ENCODE measurements around the gene TRIO. TPM values are rescaled to one million over a fixed set of nuclear protein-coding genes. Genes with fewer than 3 reads are reported as not detected.
A peak's percentile ranks its signal among the peaks of the same experiment; 100 is the strongest.
"Not testable (repeated sequence)": the region's sequence is repeated elsewhere in the genome, so short reads cannot be mapped to it uniquely, and the experiment has no call there.

The TRIO gene
- polyA plus RNA-seq, 1 donor from 2014 or later = 8.5 TPM

- H3K36me3 Mint-ChIP-seq = peaks cover 6% of the 10 kb centered on the region
- H3K4me1 Mint-ChIP-seq = peaks cover 21 to 34% (median 25%) of the 10 kb centered on the region in 3 donors
- H3K9me3 Mint-ChIP-seq = no peaks in the 10 kb centered on the region
- peak overlapping the region in 2 of 3 donors; percentile 13 to 88 for H3K27ac Mint-ChIP-seq
- no peaks in the 10 kb centered on the region for H3K27me3 Mint-ChIP-seq
- H3K4me3 Mint-ChIP-seq = peak overlapping the region in 2 of 4 donors; percentile 84 to 85
These were observed 230.5 kb downstream of the TRIO start for GRCh38 chr5:14373685-14374084.

GRCh38 chr5:14374100-14374499, 231.0 kb downstream of the TRIO start:
- Mint-ChIP-seq H3K36me3 (peaks cover 6% of the 10 kb centered on the region), H3K4me1 (peaks cover 21 to 34% (median 25%) of the 10 kb centered on the region in 3 donors)

GRCh38 chr5:14376789-14377188, 233.6 kb downstream of the TRIO start:
- no peak overlapping the region for H3K4me3 Mint-ChIP-seq
- H3K27me3 Mint-ChIP-seq = no peaks in the 10 kb centered on the region
- H3K27ac Mint-ChIP-seq = peak overlapping the region in 1 of 3 donors; percentile 39
- peaks cover 28 to 43% (median 33%) of the 10 kb centered on the region in 3 donors for H3K4me1 Mint-ChIP-seq
- H3K9me3 Mint-ChIP-seq = peaks cover 0 to 1% (median 0%) of the 10 kb centered on the region in 3 donors
- H3K36me3 Mint-ChIP-seq = peaks cover 13% of the 10 kb centered on the region

More at GRCh38 chr5:14374100-14374499, 231.0 kb downstream of the TRIO start:
- Mint-ChIP-seq H3K4me3 (peak overlapping the region in 2 of 4 donors; percentile 84 to 85), H3K27ac (peak overlapping the region in 2 of 3 donors; percentile 20 to 88), H3K9me3 (no peaks in the 10 kb centered on the region), H3K27me3 (no peaks in the 10 kb centered on the region)

- peaks cover 13% of the 10 kb centered on the region for H3K36me3 Mint-ChIP-seq
- peaks cover 16 to 27% (median 20%) of the 10 kb centered on the region in 3 donors for H3K4me1 Mint-ChIP-seq
- H3K9me3 Mint-ChIP-seq = peaks cover 0 to 1% (median 0%) of the 10 kb centered on the region in 3 donors
- peak overlapping the region; percentile 34 to 95 (median 62) for H3K27ac Mint-ChIP-seq
- H3K4me3 Mint-ChIP-seq = peak overlapping the region in 3 of 4 donors; percentile 37 to 90 (median 78)
- no peaks in the 10 kb centered on the region for H3K27me3 Mint-ChIP-seq
These were observed 236.8 kb downstream of the TRIO start for GRCh38 chr5:14379739-14380497.

GRCh38 chr5:14380712-14381111, 237.6 kb downstream of the TRIO start:
- H3K36me3 Mint-ChIP-seq = peaks cover 13% of the 10 kb centered on the region
- peaks cover 0 to 1% (median 0%) of the 10 kb centered on the region in 3 donors for H3K9me3 Mint-ChIP-seq
- peaks cover 8 to 19% (median 12%) of the 10 kb centered on the region in 3 donors for H3K4me1 Mint-ChIP-seq
- H3K27me3 Mint-ChIP-seq = no peaks in the 10 kb centered on the region
- H3K4me3 Mint-ChIP-seq = no peak overlapping the region
- peak overlapping the region in 2 of 3 donors; percentile 62 to 95 for H3K27ac Mint-ChIP-seq

GRCh38 chr5:14382640-14383039, 239.5 kb downstream of the TRIO start:
- H3K4me3 Mint-ChIP-seq = no peak overlapping the region
- peaks cover 7 to 16% (median 9%) of the 10 kb centered on the region in 3 donors for H3K4me1 Mint-ChIP-seq
- peak overlapping the region in 1 of 3 donors; percentile 7 for H3K27ac Mint-ChIP-seq
- peaks cover 0 to 1% (median 0%) of the 10 kb centered on the region in 3 donors for H3K9me3 Mint-ChIP-seq
- peaks cover 11% of the 10 kb centered on the region for H3K36me3 Mint-ChIP-seq
- H3K27me3 Mint-ChIP-seq = no peaks in the 10 kb centered on the region

GRCh38 chr5:14383923-14384322, 240.8 kb downstream of the TRIO start:
- H3K27me3 Mint-ChIP-seq = no peaks in the 10 kb centered on the region
- peaks cover 9% of the 10 kb centered on the region for H3K36me3 Mint-ChIP-seq
- H3K4me3 Mint-ChIP-seq = no peak overlapping the region
- H3K4me1 Mint-ChIP-seq = peaks cover 7 to 13% (median 9%) of the 10 kb centered on the region in 3 donors
- H3K27ac Mint-ChIP-seq = peak overlapping the region in 1 of 3 donors; percentile 59
- H3K9me3 Mint-ChIP-seq = peaks cover 0 to 1% (median 0%) of the 10 kb centered on the region in 3 donors

- H3K27me3 Mint-ChIP-seq = no peaks in the 10 kb centered on the region
- H3K4me3 Mint-ChIP-seq = no peak overlapping the region
- peak overlapping the region in 1 of 3 donors; percentile 11 for H3K27ac Mint-ChIP-seq
- H3K9me3 Mint-ChIP-seq = no peaks in the 10 kb centered on the region
- peaks cover under 1 to 6% (median 2%) of the 10 kb centered on the region in 3 donors for H3K4me1 Mint-ChIP-seq
- peaks cover 4% of the 10 kb centered on the region for H3K36me3 Mint-ChIP-seq
These were observed 241.9 kb downstream of the TRIO start for GRCh38 chr5:14385019-14385418.

GRCh38 chr5:14386884-14387624, 243.9 kb downstream of the TRIO start:
- Mint-ChIP-seq H3K27me3 (no peaks in the 10 kb centered on the region), H3K27ac (no peak overlapping the region), H3K9me3 (no peaks in the 10 kb centered on the region), H3K4me1 (no peaks in the 10 kb centered on the region), H3K4me3 (no peak overlapping the region), H3K36me3 (peaks cover 8% of the 10 kb centered on the region)

GRCh38 chr5:14388741-14389140, 245.6 kb downstream of the TRIO start:
- H3K27me3 Mint-ChIP-seq = no peaks in the 10 kb centered on the region
- no peaks in the 10 kb centered on the region for H3K9me3 Mint-ChIP-seq
- no peak overlapping the region for H3K4me3 Mint-ChIP-seq
- H3K4me1 Mint-ChIP-seq = no peaks in the 10 kb centered on the region
- peaks cover 8% of the 10 kb centered on the region for H3K36me3 Mint-ChIP-seq
- no peak overlapping the region for H3K27ac Mint-ChIP-seq

- H3K4me3 Mint-ChIP-seq, H3K4me1 Mint-ChIP-seq, H3K27ac Mint-ChIP-seq, H3K9me3 Mint-ChIP-seq, H3K27me3 Mint-ChIP-seq: not testable (repeated sequence)
- H3K36me3 Mint-ChIP-seq = peaks cover 11% of the 10 kb centered on the region
These were observed 249.4 kb downstream of the TRIO start for GRCh38 chr5:14392552-14392951.

GRCh38 chr5:14394365-14394764, 251.2 kb downstream of the TRIO start:
- peaks cover 11% of the 10 kb centered on the region for H3K36me3 Mint-ChIP-seq
- no peaks in the 10 kb centered on the region for H3K4me1 Mint-ChIP-seq
- no peaks in the 10 kb centered on the region for H3K9me3 Mint-ChIP-seq
- H3K4me3 Mint-ChIP-seq = no peak overlapping the region
- H3K27ac Mint-ChIP-seq = no peak overlapping the region
- no peaks in the 10 kb centered on the region for H3K27me3 Mint-ChIP-seq

- Mint-ChIP-seq H3K9me3 (no peaks in the 10 kb centered on the region), H3K27me3 (no peaks in the 10 kb centered on the region), H3K36me3 (peaks cover 10% of the 10 kb centered on the region), H3K4me1 (no peaks in the 10 kb centered on the region), H3K4me3 (no peak overlapping the region), H3K27ac (no peak overlapping the region)
These were observed 252.3 kb downstream of the TRIO start for GRCh38 chr5:14395411-14395810.

GRCh38 chr5:14396066-14396465, 252.9 kb downstream of the TRIO start:
- no peaks in the 10 kb centered on the region for H3K27me3 Mint-ChIP-seq
- H3K36me3 Mint-ChIP-seq = peaks cover 4% of the 10 kb centered on the region

GRCh38 chr5:14396737-14397136, 253.6 kb downstream of the TRIO start:
- H3K36me3 Mint-ChIP-seq = peaks cover 2% of the 10 kb centered on the region
- H3K4me1 Mint-ChIP-seq = peaks cover 0 to 2% (median 0%) of the 10 kb centered on the region in 3 donors
- no peaks in the 10 kb centered on the region for H3K27me3 Mint-ChIP-seq
- no peak overlapping the region for H3K4me3 Mint-ChIP-seq
- peak overlapping the region in 1 of 3 donors; percentile 32 for H3K27ac Mint-ChIP-seq
- no peaks in the 10 kb centered on the region for H3K9me3 Mint-ChIP-seq

More at GRCh38 chr5:14396066-14396465, 252.9 kb downstream of the TRIO start:
- H3K4me3 Mint-ChIP-seq = no peak overlapping the region
- H3K4me1 Mint-ChIP-seq = peaks cover 0 to 1% (median 0%) of the 10 kb centered on the region in 3 donors
- no peaks in the 10 kb centered on the region for H3K9me3 Mint-ChIP-seq
- H3K27ac Mint-ChIP-seq = no peak overlapping the region

Data from IgD-negative memory B cell (primary cell).